Neuronal stem cell (in vitro differentiated cells): ENCODE measurements around the gene VPS37B.

Experiments used
- DNase-seq: peaks from one replicate; pipeline ENCODE4 v3.0.0-alpha.2; 2013; ENCODE audit warnings: low spot score
- H2AFZ ChIP-seq: one replicate; pipeline ENCODE4 v1.6.1; 2013; ENCODE audit warnings: mild to moderate bottlenecking, low read length, inconsistent platforms
- H2AK5ac ChIP-seq: 2 replicates; pipeline ENCODE4 v1.6.1; 2013; ENCODE audit warnings: low read depth, mild to moderate bottlenecking, inconsistent platforms, low read length, moderate library complexity, mixed read lengths
- H2BK120ac ChIP-seq: 2 replicates; pipeline ENCODE4 v1.6.1; 2013; ENCODE audit warnings: low read depth, mild to moderate bottlenecking, inconsistent platforms, low read length, moderate library complexity, mixed read lengths
- H2BK12ac ChIP-seq: one replicate; pipeline ENCODE4 v1.6.1; 2013; ENCODE audit warnings: low read length, inconsistent platforms
- H2BK15ac ChIP-seq: 2 replicates; pipeline ENCODE4 v1.6.1; 2013; ENCODE audit warnings: mild to moderate bottlenecking, low read length, inconsistent platforms, mixed read lengths
- H2BK5ac ChIP-seq: one replicate; pipeline ENCODE4 v1.6.1; 2013; ENCODE audit warnings: inconsistent platforms, mild to moderate bottlenecking, low read length, moderate library complexity
- H3K14ac ChIP-seq: one replicate; pipeline ENCODE4 v1.6.1; 2013; ENCODE audit warnings: low read length, inconsistent platforms
- H3K18ac ChIP-seq: 2 replicates; pipeline ENCODE4 v1.6.1; 2013; ENCODE audit warnings: low read length, inconsistent platforms
- H3K23ac ChIP-seq: 2 replicates; pipeline ENCODE4 v1.6.1; 2013; ENCODE audit warnings: low read depth, mild to moderate bottlenecking, mixed read lengths, low read length, inconsistent platforms; ENCODE audit not compliant: poor library complexity
- H3K27ac ChIP-seq: replicated peaks from 3 replicates; pipeline ENCODE4 v1.5.1; 2013; ENCODE audit warnings: low read length, inconsistent platforms
- H3K27me3 ChIP-seq, 3 experiments: 2 replicates each; pipeline ENCODE4 v1.6.1; 2013; ENCODE audit warnings: low read length in 3 of 3, mild to moderate bottlenecking in 2 of 3, inconsistent platforms in 1 of 3, low read depth in 1 of 3, mixed read lengths in 1 of 3, moderate library complexity in 1 of 3; ENCODE audit not compliant: control insufficient read depth in 3 of 3, insufficient read depth in 3 of 3
- H3K36me3 ChIP-seq, 2 donors: replicated peaks in 1 of 2; 2 replicates each; pipeline ENCODE4 v1.6.1; 2013; ENCODE audit warnings: low read length in 2 of 2; ENCODE audit not compliant: control insufficient read depth in 2 of 2, insufficient read depth in 2 of 2
- H3K4ac ChIP-seq: 2 replicates; pipeline ENCODE4 v1.6.1; 2013; ENCODE audit warnings: inconsistent platforms, mild to moderate bottlenecking, low read length, moderate library complexity
- H3K4me1 ChIP-seq, 2 donors: 1 replicate in 1 of 2; 2 replicates in 1 of 2; pipeline ENCODE4 v1.6.1; 2013; ENCODE audit warnings: low read length in 2 of 2, low read depth in 1 of 2; ENCODE audit not compliant: control insufficient read depth in 2 of 2, insufficient read depth in 1 of 2
- H3K4me2 ChIP-seq: one replicate; pipeline ENCODE4 v1.6.1; 2013; ENCODE audit warnings: mild to moderate bottlenecking, low read length, inconsistent platforms; ENCODE audit not compliant: insufficient read depth, poor library complexity, severe bottlenecking
- H3K4me3 ChIP-seq, 2 donors: 2 replicates each; pipeline ENCODE4 v1.5.1; 2013; ENCODE audit warnings: low read length in 2 of 2, mild to moderate bottlenecking in 2 of 2, inconsistent platforms in 1 of 2, moderate library complexity in 1 of 2
- H3K79me1 ChIP-seq: one replicate; pipeline ENCODE4 v1.6.1; 2013; ENCODE audit warnings: low read depth, mild to moderate bottlenecking, inconsistent platforms, low read length, moderate library complexity
- H3K9ac ChIP-seq: one replicate; pipeline ENCODE4 v1.6.1; 2013; ENCODE audit warnings: mild to moderate bottlenecking, low read depth, low read length, inconsistent platforms; ENCODE audit not compliant: poor library complexity
- H3K9me3 ChIP-seq, 2 donors: replicated peaks in 1 of 2; 2 replicates each; pipeline versions ENCODE3 to v1.6.1; 2013; ENCODE audit warnings: low read length in 2 of 2, mild to moderate bottlenecking in 2 of 2, inconsistent platforms in 1 of 2, low read depth in 1 of 2, mixed read lengths in 1 of 2, moderate library complexity in 1 of 2; ENCODE audit not compliant: control insufficient read depth in 2 of 2, insufficient read depth in 1 of 2
- H4K8ac ChIP-seq: one replicate; pipeline ENCODE4 v1.6.1; 2013; ENCODE audit warnings: low read depth, mild to moderate bottlenecking, inconsistent platforms, low read length, moderate library complexity
- H4K91ac ChIP-seq: one replicate; pipeline ENCODE4 v1.6.1; 2013; ENCODE audit warnings: low read length, low read depth, mild to moderate bottlenecking, inconsistent platforms; ENCODE audit not compliant: poor library complexity
- WGBS, 2 donors: extraction: QIAGEN DNeasy Blood & Tissue Kit; methylation state at CpG; one replicate each; pipeline ENCODE4 v1.1.7; 2013; ENCODE audit warnings: missing lambda C conversion rate in 2 of 2, mixed read lengths in 1 of 2; ENCODE audit not compliant: insufficient read length in 2 of 2, insufficient replicate concordance in 1 of 2; ENCODE audit errors: extremely low coverage in 2 of 2; 5-methylcytosine and 5-hydroxymethylcytosine counted together

Gene VPS37B

GRCh38 chr12:122820138-122820537, 75.8 kb downstream of the VPS37B start:
- H3K27ac ChIP-seq, result no peak overlapping the region
- no peaks in the 10 kb centered on the region for H3K9me3 ChIP-seq
- H2BK5ac ChIP-seq, result no peak overlapping the region
- H2BK120ac ChIP-seq, result no peak overlapping the region
- no peak overlapping the region for H3K9ac ChIP-seq
- H3K14ac ChIP-seq, result no peak overlapping the region
- no peak overlapping the region for H3K23ac ChIP-seq
- H3K4me2 ChIP-seq, result no peak overlapping the region
- H2BK12ac ChIP-seq, result peak overlapping the region; percentile 58
- no peaks in the 10 kb centered on the region for H3K79me1 ChIP-seq
- WGBS, 2 donors, result no CpG with 5 or more reads among the region's 8 CpGs
- no peak overlapping the region for H2AFZ ChIP-seq
- H2AK5ac ChIP-seq, result peak overlapping the region; percentile 56
- H3K18ac ChIP-seq, result no peak overlapping the region
- H3K4me1 ChIP-seq, result peaks cover 2 to 4% of the 10 kb centered on the region in 2 donors
- no peak overlapping the region for H4K91ac ChIP-seq
- H2BK15ac ChIP-seq, result no peak overlapping the region
- H3K36me3 ChIP-seq, result no peaks in the 10 kb centered on the region
- no peaks in the 10 kb centered on the region for H3K27me3 ChIP-seq
- no peak for DNase-seq
- no peak overlapping the region for H3K4ac ChIP-seq
- H4K8ac ChIP-seq, result no peak overlapping the region
- H3K4me3 ChIP-seq, result no peak overlapping the region

- Histone ChIP-seq H3K4ac (no peak overlapping the region), H3K18ac (no peak overlapping the region), H4K91ac (no peak overlapping the region), H2BK15ac (no peak overlapping the region), H3K9me3 (no peaks in the 10 kb centered on the region), H2BK120ac (no peak overlapping the region), H3K4me1 (peaks cover 2 to 4% of the 10 kb centered on the region in 2 donors), H2AFZ (peak overlapping the region; percentile 24), H3K4me2 (no peak overlapping the region), H3K36me3 (no peaks in the 10 kb centered on the region), H2BK12ac (no peak overlapping the region), H4K8ac (no peak overlapping the region), H2BK5ac (no peak overlapping the region), H3K23ac (no peak overlapping the region), H3K14ac (no peak overlapping the region), H3K27ac (no peak overlapping the region), H3K79me1 (no peaks in the 10 kb centered on the region), H3K9ac (no peak overlapping the region), H3K4me3 (no peak overlapping the region), H3K27me3 (no peaks in the 10 kb centered on the region), H2AK5ac (no peak overlapping the region)
- no CpG with 5 or more reads among the region's 10 CpGs for WGBS, 2 donors
- DNase-seq, result no peak
These were observed 76.6 kb downstream of the VPS37B start for GRCh38 chr12:122819209-122819785.
